ENCODE results near the gene DKC1. TPM values are rescaled to one million over a fixed set of nuclear protein-coding genes. Genes with fewer than 3 reads are reported as not detected.

The DKC1 gene
- total and polyA plus RNA-seq, 2 of the 13 experiments (the other 11 are each of a cell fraction or from before 2014, with no cell fraction given), result 61.6 to 102 TPM

- BruUV-seq (replicated peaks), result no TSS peak
Observed at GRCh38 chrX:154731184-154731583, 31.5 kb upstream of the DKC1 start.

More at GRCh38 chrX:154731184-154731583, 31.5 kb upstream of the DKC1 start:
- ChIA-PET POLR2A (no interaction called here), CTCF (ENCODE audit: low intra/inter-chr PET ratio, low total read pairs) (no interaction called here)
- Histone ChIP-seq H3K9ac (ENCODE audit: insufficient read depth, low read depth, low read length) (no peak overlapping the region), H3K9me3 (ENCODE audit: low read length) (no peaks in the 10 kb centered on the region), H3K4me2 (ENCODE audit: low read depth, low read length) (no peak overlapping the region), H3K27me3 (ENCODE audit: control insufficient read depth in 1 of 2, insufficient read depth in 2 of 2, low read length in 2 of 2) (no peaks in the 10 kb centered on the region; a peak in 1 of 5 replicates), H2AFZ (ENCODE audit: low read length) (no peak overlapping the region), H3K4me3 (replicated peaks in 1 of 3; ENCODE audit: insufficient read depth in 1 of 3, low read depth in 2 of 3, low read length in 3 of 3) (no peak overlapping the region), H3K4me1 (ENCODE audit: insufficient read depth, low read length) (0 out of 2 replicates have a peak, but pooled peaks cover 6% of the 10 kb centered on the region), H3K79me2 (ENCODE audit: insufficient read depth, low read length) (no peaks in the 10 kb centered on the region), H4K20me1 (ENCODE audit: insufficient read depth, low read length) (no peaks in the 10 kb centered on the region), H3K27ac (ENCODE audit: extremely low read length, insufficient read depth, low read length) (no peak overlapping the region), H3K36me3 (replicated peaks in 1 of 2; ENCODE audit: control insufficient read depth in 1 of 2, insufficient read depth in 2 of 2, low read length in 2 of 2) (no peaks in the 10 kb centered on the region)
- DNase-seq (ENCODE audit: low spot score) (no peak), FAIRE-seq (no peak), ATAC-seq (no peak)
- intact Hi-C loops (cut with micrococcal nuclease; ENCODE audit: unreplicated experiment) (no loop called here), in situ Hi-C loops (cut with HindIII; ENCODE audit: extremely low pct_ligation_motif_present, low pct_unique_long_range_greater_than_20kb) (no loop called here)
- WGBS (ENCODE audit: low lambda C conversion rate), result 82% methylated on average over 5 of the region's 5 CpGs
- no peak for TF ChIP-seq KLF16 (CRISPR knock-in tag; IDR thresholded peaks at IDR 0.05)
- no peak for TF ChIP-seq MYNN (CRISPR knock-in tag; IDR thresholded peaks at IDR 0.05; ENCODE audit: low read depth)
- TF ChIP-seq REXO4 (CRISPR knock-in tag; IDR thresholded peaks at IDR 0.05; ENCODE audit: borderline replicate concordance), result no peak
- no peak for TF ChIP-seq MLLT10 (CRISPR knock-in tag; IDR thresholded peaks at IDR 0.05)
- no peak for TF ChIP-seq ZNF724P (CRISPR knock-in tag; IDR thresholded peaks at IDR 0.05; ENCODE audit: borderline replicate concordance)
- TF ChIP-seq HOXA7 (CRISPR knock-in tag; IDR thresholded peaks at IDR 0.05), result no peak
- TF ChIP-seq TOE1 (CRISPR knock-in tag; IDR thresholded peaks at IDR 0.05), result no peak
- no peak for TF ChIP-seq ZBTB10 (CRISPR knock-in tag; IDR thresholded peaks at IDR 0.05; ENCODE audit: borderline replicate concordance)
- no peak for TF ChIP-seq RERE (CRISPR knock-in tag; IDR thresholded peaks at IDR 0.05; ENCODE audit: low read depth)
- TF ChIP-seq NFE2 (CRISPR knock-in tag; IDR thresholded peaks at IDR 0.05), result no peak
- TF ChIP-seq CHD2 (IDR thresholded peaks at IDR 0.05; ENCODE audit: low read depth, low read length), result no peak
- no peak for TF ChIP-seq MTA1 (CRISPR knock-in tag; IDR thresholded peaks at IDR 0.05; ENCODE audit: borderline replicate concordance)
- no peak for TF ChIP-seq ZNF230 (CRISPR knock-in tag; IDR thresholded peaks at IDR 0.05)
- TF ChIP-seq NR3C1 (CRISPR knock-in tag; IDR thresholded peaks at IDR 0.05), result no peak
- TF ChIP-seq JDP2 (CRISPR knock-in tag; IDR thresholded peaks at IDR 0.05; ENCODE audit: borderline replicate concordance), result no peak
- TF ChIP-seq FOXO4 (CRISPR knock-in tag; conservative IDR thresholded peaks at IDR 0.05), result no peak

Data from HepG2 (cell line).